OCI-LY3 (cell line): ENCODE results near the gene ZNF277.

Experiments used
- EZH2phosphoT487 ChIP-seq: fragments of 200-600 bp; shearing (Covaris generic); IDR thresholded peaks from 2 replicates; pipeline ENCODE4 v1.6.1; 2018; ENCODE audit warnings: antibody characterized with exemption, mixed run types, low read depth
- TF ChIP-seq, protein P1 (sequence below): fragments of 200-600, 300-600 bp; sonication (generic); IDR thresholded peaks from 2 replicates; pipeline ENCODE4 v1.5.1; 2014; ENCODE audit warnings: antibody characterized with exemption, low read length, low read depth

GRCh38 chr7:112220877-112221434 is 14.5 kb downstream of the ZNF277 start:
- TF ChIP-seq, protein P1, sequence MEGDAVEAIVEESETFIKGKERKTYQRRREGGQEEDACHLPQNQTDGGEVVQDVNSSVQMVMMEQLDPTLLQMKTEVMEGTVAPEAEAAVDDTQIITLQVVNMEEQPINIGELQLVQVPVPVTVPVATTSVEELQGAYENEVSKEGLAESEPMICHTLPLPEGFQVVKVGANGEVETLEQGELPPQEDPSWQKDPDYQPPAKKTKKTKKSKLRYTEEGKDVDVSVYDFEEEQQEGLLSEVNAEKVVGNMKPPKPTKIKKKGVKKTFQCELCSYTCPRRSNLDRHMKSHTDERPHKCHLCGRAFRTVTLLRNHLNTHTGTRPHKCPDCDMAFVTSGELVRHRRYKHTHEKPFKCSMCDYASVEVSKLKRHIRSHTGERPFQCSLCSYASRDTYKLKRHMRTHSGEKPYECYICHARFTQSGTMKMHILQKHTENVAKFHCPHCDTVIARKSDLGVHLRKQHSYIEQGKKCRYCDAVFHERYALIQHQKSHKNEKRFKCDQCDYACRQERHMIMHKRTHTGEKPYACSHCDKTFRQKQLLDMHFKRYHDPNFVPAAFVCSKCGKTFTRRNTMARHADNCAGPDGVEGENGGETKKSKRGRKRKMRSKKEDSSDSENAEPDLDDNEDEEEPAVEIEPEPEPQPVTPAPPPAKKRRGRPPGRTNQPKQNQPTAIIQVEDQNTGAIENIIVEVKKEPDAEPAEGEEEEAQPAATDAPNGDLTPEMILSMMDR: no peak
- TF ChIP-seq EZH2phosphoT487: no peak
